ENCODE measurements around the gene HLF. TPM values are rescaled to one million over a fixed set of nuclear protein-coding genes. Genes with fewer than 3 reads are reported as not detected.

HLF gene
- total RNA-seq, 1 donor from 2014 or later = not detected

GRCh38 chr17:55332296-55333041 is 67.7 kb downstream of the HLF start:
- no peak for DNase-seq

GRCh38 chr17:55334285-55334684 is 69.5 kb downstream of the HLF start:
- peak; percentile 35 for DNase-seq

GRCh38 chr17:55334881-55335540 is 70.3 kb downstream of the HLF start:
- DNase-seq = no peak

- no peak for DNase-seq
Observed at GRCh38 chr17:55335625-55336024, 70.9 kb downstream of the HLF start.

GRCh38 chr17:55336426-55336825 is 71.7 kb downstream of the HLF start:
- no peak for DNase-seq

GRCh38 chr17:55340176-55340575 is 75.4 kb downstream of the HLF start:
- no peak for DNase-seq

GRCh38 chr17:55340686-55341085 is 75.9 kb downstream of the HLF start:
- no peak for DNase-seq

- DNase-seq = no peak
Observed at GRCh38 chr17:55341432-55341831, 76.7 kb downstream of the HLF start.

- no peak for DNase-seq
Observed at GRCh38 chr17:55342800-55343585, 78.2 kb downstream of the HLF start.

GRCh38 chr17:55343900-55344513 is 79.2 kb downstream of the HLF start:
- no peak for DNase-seq

- no peak for DNase-seq
Observed at GRCh38 chr17:55344514-55344997, 79.8 kb downstream of the HLF start.

GRCh38 chr17:55345132-55345531 is 80.4 kb downstream of the HLF start:
- DNase-seq = no peak

GRCh38 chr17:55346658-55347057 is 81.9 kb downstream of the HLF start:
- DNase-seq = no peak

- DNase-seq = no peak
Observed at GRCh38 chr17:55347341-55347740, 82.6 kb downstream of the HLF start.

- peak; percentile 70 for DNase-seq
Observed at GRCh38 chr17:55348749-55349354, 84.1 kb downstream of the HLF start.

- no peak for DNase-seq
Observed at GRCh38 chr17:55350825-55351205, 86.1 kb downstream of the HLF start.

GRCh38 chr17:55351226-55351625 is 86.5 kb downstream of the HLF start:
- DNase-seq = no peak

- DNase-seq = no peak
Observed at GRCh38 chr17:55354010-55354409, 89.2 kb downstream of the HLF start.

- no peak for DNase-seq
Observed at GRCh38 chr17:55354941-55355340, 90.2 kb downstream of the HLF start.

- DNase-seq = peak; percentile 81
Observed at GRCh38 chr17:55356434-55357328, 91.9 kb downstream of the HLF start.

GRCh38 chr17:55360971-55361370 is 96.2 kb downstream of the HLF start:
- no peak for DNase-seq

All from dermis blood vessel endothelial cell (primary cell).